ENCODE data around the gene SMYD3.

Gene SMYD3

GRCh38 chr1:245906207-245906606 is 600.9 kb downstream of the SMYD3 start:
- no peak overlapping the region for H3K4me3 ChIP-seq (replicated peaks; ENCODE audit: insufficient read depth, low read length)
- no peak for DNase-seq (ENCODE audit: low read depth in 1 of 2, low spot score in 1 of 2)
- H3K27me3 ChIP-seq (ENCODE audit: insufficient read depth, poor library complexity, severe bottlenecking) = no peaks in the 10 kb centered on the region
- H3K27ac ChIP-seq (replicated peaks) = no peak overlapping the region
- TF ChIP-seq, protein P1, sequence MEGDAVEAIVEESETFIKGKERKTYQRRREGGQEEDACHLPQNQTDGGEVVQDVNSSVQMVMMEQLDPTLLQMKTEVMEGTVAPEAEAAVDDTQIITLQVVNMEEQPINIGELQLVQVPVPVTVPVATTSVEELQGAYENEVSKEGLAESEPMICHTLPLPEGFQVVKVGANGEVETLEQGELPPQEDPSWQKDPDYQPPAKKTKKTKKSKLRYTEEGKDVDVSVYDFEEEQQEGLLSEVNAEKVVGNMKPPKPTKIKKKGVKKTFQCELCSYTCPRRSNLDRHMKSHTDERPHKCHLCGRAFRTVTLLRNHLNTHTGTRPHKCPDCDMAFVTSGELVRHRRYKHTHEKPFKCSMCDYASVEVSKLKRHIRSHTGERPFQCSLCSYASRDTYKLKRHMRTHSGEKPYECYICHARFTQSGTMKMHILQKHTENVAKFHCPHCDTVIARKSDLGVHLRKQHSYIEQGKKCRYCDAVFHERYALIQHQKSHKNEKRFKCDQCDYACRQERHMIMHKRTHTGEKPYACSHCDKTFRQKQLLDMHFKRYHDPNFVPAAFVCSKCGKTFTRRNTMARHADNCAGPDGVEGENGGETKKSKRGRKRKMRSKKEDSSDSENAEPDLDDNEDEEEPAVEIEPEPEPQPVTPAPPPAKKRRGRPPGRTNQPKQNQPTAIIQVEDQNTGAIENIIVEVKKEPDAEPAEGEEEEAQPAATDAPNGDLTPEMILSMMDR (IDR thresholded peaks at IDR 0.05; ENCODE audit: insufficient read depth, low read length) = no peak
- TF ChIP-seq POLR2AphosphoS5 (IDR thresholded peaks at IDR 0.05; ENCODE audit: low read depth) = no peak
- no peak for TF ChIP-seq REST (IDR thresholded peaks at IDR 0.05; ENCODE audit: insufficient replicate concordance, low read depth)
- TF ChIP-seq SPI1 (IDR thresholded peaks at IDR 0.05; ENCODE audit: borderline replicate concordance, low read depth) = no peak
- TF ChIP-seq GABPA (IDR thresholded peaks at IDR 0.05; ENCODE audit: low read depth) = no peak

DNA sequence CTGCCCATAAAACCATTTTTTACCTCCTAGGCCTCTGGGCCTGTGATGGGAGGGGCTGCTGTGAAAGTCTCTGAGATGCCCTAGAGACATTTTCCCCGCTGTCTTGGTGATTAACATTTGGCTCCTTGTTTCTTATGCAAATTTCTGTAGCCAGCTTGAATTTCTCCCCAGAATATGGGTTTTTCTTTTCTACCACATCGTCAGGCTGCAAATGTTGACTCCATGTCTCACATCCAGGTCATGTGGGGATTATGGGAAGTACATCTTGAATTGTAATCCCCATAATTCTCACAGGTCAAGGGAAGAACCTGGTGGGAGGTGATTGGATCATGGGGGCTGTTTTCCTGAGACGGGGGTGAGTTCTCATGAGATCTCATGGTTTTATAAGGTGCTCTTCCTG is 603.2 kb downstream of the SMYD3 start:
- DNase-seq (ENCODE audit: low read depth in 1 of 2, low spot score in 1 of 2) = no peak
- Histone ChIP-seq H3K27me3 (ENCODE audit: insufficient read depth, poor library complexity, severe bottlenecking) (no peaks in the 10 kb centered on the region), H3K27ac (replicated peaks) (no peak overlapping the region), H3K4me3 (replicated peaks; ENCODE audit: insufficient read depth, low read length) (no peak overlapping the region)
- TF ChIP-seq SPI1 (IDR thresholded peaks at IDR 0.05; ENCODE audit: borderline replicate concordance, low read depth) (no peak), POLR2AphosphoS5 (IDR thresholded peaks at IDR 0.05; ENCODE audit: low read depth) (no peak), REST (IDR thresholded peaks at IDR 0.05; ENCODE audit: insufficient replicate concordance, low read depth) (no peak), GABPA (IDR thresholded peaks at IDR 0.05; ENCODE audit: low read depth) (no peak)
- TF ChIP-seq, protein P1 (IDR thresholded peaks at IDR 0.05; ENCODE audit: insufficient read depth, low read length) = no peak

DNA sequence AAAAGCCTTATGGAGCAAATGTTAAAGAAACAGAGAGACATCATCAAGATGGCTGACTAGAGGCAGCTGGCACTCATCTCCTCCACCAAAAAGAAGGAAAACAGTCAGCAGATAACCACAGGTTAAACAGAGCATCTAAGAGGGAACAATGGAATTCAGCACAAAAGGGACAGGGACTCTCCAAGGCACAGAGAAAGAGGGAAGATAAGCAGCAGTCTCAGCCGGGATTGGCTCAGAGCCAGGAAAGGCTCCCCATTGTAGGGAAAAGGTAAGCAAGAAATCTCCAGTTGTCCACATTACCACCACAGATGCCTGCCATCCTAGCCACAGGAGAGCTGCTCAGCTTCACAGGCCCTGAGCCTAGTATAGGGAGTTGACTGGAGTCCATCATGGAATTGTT is 605.5 kb downstream of the SMYD3 start:
- TF ChIP-seq REST (IDR thresholded peaks at IDR 0.05; ENCODE audit: insufficient replicate concordance, low read depth) = no peak
- no peak for TF ChIP-seq POLR2AphosphoS5 (IDR thresholded peaks at IDR 0.05; ENCODE audit: low read depth)
- no peak for TF ChIP-seq GABPA (IDR thresholded peaks at IDR 0.05; ENCODE audit: low read depth)
- TF ChIP-seq, protein P1 (IDR thresholded peaks at IDR 0.05; ENCODE audit: insufficient read depth, low read length) = no peak
- no peak for TF ChIP-seq SPI1 (IDR thresholded peaks at IDR 0.05; ENCODE audit: borderline replicate concordance, low read depth)
- DNase-seq (ENCODE audit: low read depth in 1 of 2, low spot score in 1 of 2) = no peak
- no peak overlapping the region for H3K4me3 ChIP-seq (replicated peaks; ENCODE audit: insufficient read depth, low read length)
- no peaks in the 10 kb centered on the region for H3K27me3 ChIP-seq (ENCODE audit: insufficient read depth, poor library complexity, severe bottlenecking)
- H3K27ac ChIP-seq (replicated peaks) = no peak overlapping the region
